NCI-H2081 (cell line): ENCODE data around the gene TTC7B.
"Not testable (repeated sequence)": the region's sequence is repeated elsewhere in the genome, so short reads cannot be mapped to it uniquely, and the experiment has no call there.

Experiments
- DNase-seq, 2 experiments: peaks; one replicate each; lab custom pipeline; 2025; lab: John Stamatoyannopoulos, UW

The TTC7B gene

DNA sequence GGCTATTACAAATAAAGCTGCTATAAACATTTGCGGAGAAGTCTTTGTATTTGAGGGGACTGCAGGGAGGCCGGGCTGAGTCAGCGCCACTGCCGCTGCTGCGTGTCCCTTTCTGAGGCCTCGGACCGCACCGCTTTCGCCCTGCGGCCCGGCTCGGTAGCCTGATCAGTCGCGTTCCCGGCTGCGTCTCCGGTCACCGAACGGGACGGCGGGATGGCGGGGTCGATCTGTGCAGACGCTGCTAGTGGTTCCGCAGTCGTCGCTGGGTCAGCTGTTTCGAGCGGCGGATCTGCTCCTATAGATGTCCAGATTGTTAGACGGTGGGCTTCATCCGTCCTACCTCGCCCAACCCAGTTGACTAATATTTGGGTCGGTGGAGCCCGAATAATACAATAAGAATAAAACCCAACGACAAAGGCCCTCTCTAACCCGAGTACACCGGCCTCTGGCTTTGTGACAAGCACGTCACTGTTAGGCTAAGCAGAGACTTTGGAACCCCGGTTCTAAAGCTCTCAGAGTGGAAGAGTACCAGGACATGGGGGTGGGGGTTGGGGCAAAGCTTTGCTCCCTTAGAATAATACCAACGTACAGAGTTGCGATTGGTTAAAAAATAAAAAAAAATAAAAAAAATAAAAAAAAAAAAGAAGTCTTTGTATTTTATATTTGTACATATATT lies 290.7 kb downstream of the TTC7B start:
- not testable (repeated sequence) for DNase-seq

DNA sequence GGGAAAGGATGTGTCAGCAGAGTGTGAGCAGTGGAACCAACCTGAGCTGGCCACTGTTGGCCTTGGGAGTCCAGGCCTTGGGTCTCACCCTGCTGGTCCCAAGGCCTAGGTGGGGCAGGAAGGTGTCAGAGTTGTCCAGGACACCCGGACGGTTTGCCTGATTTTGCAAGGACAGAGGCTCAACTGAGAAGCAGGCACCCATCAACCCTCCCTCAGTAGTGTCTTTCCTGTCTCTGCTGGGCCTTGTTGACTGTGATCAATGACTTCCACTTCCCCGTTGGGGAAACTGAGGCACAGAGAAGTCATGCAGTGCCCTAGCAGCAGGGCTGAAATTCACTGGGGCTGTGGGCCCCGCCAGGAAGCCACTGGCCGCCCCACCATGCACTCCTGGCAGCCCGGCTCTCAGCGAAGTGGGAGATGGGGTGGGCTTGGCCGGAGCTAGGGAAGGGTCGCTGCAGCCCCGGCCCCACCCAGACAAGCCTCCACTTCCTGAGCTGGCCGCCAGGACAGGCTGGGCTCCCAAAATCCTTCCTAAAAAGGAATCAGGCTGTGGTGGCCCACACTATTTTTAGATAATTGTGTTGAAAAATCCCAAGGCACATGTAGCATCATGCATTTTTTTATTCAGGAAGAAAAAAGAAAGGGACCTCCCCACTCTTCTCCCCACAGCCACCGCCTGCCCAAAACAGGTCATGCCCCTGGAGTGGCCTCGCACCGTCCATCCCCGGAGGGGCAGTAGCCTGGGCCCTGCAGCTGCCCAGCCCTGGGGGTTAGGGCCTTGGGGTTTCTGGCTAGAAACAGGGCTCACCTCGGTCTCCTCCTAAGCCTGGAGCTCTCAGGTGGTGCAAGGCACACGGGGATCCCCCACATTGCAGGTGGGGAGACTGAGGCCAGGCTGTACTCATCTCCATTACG lies 292.0 kb downstream of the TTC7B start:
- DNase-seq = no peak

DNA sequence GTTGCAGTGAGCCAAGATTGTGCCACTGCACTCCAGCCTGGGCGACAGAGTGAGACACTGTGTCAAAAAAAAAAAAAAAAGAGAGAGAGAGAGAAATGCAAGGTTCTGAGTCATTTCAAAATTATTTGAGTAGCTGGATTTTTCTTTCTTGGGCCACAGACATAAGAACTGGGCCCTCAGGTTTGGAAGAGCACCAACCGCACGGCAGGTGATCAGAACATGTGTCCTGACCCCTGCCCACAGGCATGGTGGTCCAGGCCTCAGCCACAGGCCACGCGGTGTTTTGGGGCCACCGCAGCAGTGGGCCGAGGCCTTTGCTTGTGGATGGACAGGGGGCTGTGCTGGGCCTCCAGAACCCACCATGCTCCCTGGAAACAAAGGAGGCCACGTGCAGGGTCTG lies 292.7 kb downstream of the TTC7B start:
- DNase-seq = no peak

DNA sequence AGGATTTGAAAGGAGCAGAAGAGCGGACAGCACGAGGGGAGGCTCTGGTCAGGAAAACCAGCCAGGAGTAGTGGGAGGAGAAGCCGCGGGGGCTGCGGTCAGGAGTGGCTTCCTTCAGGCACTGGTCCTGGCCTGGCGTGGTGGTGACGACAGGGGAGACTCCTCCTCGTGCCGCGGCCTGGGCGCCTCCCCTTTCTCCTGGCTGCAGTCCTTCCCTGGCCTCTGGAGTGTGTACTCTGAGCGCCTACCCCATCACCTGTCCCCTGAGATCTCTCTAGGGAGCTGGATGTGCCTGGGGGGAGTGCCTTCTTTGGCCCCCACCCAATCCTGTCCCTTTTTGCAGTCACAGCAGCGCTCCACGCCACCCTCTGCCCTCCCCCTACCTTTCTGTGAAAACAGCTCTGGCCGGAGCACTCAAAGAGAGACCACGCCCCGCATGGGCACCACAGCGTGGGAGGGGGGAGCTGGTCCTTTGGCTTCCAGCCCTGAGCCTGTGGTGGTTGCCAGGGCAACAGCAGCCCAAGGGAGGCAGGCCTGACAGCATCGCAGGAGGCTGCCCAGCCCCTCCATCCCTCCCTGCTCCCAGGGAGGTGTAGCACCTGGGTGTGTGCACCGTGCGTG lies 293.5 kb downstream of the TTC7B start:
- DNase-seq = peak; percentile 84 to 90

DNA sequence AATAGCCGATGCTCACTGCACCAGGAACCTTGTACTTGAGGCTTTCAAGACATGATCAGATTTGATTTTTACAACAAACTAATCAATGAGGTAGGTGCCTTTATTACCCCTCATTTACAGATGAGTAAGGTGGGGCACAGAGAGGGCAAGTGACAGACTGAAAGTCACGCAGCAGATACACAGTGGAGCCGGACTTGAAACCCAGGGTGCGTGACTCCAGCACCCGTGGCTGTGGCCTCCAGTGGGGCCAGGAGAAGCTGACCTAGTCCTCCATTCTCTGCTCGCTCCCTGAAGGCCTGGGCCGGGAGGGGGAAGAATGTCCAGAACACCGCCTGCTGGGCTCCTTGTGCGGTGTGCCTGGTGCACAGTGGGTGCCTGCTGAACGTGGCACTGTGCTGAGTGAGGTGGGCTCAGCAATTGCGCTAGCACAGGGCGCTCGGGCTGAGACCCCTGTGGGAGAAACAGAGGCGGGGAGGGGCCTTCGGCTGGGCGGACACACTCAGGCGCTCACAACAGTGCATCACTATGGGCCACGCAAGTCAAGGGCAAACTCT lies 294.2 kb downstream of the TTC7B start:
- DNase-seq = no peak

DNA sequence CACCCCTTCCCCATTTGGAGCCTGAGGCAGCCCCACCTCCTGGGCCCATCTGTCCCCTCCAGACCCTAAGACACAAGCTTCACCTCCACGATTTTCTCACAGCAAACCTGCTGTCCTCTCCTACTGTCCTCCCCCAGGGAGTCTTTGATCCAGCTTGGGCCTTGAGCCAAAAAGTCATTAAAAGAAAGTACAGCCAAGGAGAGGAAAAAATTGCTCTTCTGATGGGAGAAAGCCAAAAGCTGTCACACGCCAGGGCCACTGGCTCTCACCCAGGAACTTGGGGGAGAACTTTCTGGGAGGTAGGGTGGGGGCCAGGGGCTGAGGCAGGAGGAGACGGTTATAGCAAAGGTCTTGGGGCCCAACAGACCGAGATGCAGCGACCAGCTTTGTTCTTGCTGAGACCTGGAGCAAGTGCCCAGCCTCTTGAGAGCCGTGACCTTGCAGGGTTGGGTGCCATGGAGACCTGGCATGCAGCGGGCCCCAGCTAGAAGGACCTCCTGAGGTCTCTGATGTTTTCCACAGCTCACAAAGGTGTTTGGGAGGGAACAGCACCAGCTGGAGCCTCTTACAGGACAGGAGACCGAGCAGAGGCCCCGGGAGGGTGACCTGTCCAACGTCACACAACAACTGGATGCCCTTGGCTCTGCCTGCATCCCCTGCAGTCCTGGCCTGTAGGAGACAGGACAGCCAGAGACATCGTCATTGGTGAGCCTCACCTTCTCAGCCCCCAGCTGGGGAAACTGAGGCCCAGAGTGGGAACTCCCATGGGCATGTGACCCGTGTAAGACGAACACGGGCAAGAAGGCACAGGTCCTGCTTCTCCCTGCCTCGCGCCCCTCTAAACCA lies 294.9 kb downstream of the TTC7B start:
- DNase-seq = peak in 1 of 2 experiments; percentile 42

DNA sequence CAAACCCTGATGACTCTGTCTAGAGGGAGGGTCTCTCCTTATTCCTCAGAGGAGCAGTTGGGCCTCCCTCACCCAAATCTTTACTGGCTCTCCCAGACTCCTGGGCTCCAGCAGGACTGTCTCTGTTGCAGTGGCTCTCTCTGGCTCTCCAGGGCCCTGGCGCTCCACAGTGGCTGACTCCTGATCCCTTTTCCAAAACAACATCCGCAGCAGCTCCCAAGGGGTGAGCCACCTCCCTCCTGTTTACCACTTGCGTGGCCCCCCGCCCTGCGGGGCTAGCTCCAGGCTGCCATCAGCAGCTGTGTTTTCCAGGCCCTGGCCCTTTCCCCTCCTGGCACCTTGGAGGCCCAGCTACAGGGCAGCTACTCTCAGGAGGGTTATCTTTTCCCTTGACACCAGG lies 295.9 kb downstream of the TTC7B start:
- DNase-seq = no peak

DNA sequence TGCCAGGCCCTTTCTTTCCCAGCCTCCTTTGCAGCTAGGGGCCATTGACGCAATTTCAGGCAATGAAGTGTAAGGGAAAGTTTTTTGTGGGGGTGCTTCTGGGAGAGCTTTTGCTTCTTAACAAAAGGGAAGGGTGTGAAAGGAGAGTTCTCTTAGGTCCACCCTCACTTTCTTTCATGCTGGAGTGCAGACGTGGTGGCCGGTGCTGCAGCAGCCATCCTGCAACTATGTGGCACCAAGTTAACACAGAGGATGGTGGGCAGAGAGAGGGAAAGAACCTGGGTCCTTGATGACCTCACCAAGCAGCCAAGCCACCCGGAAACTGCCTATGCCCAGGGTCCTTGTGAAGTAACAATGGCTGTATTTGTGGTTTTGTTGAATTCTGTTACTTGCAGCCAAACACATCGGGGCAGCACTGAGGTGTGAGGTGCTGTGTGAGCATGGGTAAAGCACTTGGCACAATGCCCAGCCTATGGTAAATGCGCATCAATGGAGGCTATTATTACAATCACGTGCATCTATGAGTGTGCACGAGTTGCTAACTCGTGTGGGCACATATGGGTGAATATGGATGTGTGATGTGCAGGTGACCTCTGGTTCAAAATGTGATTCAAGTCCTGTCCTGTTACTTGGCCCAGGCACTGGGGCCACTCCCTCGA lies 296.8 kb downstream of the TTC7B start:
- DNase-seq = no peak

DNA sequence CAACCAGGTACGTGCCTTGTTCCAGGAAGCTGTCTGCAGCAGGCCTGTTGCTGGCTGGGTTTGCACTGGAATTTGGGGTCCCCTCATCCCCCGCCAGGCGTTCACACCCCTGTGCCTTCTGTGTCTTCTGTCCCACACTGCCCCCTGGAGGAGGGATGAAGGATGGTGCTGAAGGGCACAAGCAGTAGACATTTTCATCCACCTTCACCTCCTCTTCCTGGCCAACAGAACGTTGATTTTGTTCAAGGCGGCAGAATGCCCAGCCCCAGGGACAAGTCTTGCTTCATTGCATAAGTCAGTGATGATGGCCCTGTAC lies 297.3 kb downstream of the TTC7B start:
- no peak for DNase-seq

DNA sequence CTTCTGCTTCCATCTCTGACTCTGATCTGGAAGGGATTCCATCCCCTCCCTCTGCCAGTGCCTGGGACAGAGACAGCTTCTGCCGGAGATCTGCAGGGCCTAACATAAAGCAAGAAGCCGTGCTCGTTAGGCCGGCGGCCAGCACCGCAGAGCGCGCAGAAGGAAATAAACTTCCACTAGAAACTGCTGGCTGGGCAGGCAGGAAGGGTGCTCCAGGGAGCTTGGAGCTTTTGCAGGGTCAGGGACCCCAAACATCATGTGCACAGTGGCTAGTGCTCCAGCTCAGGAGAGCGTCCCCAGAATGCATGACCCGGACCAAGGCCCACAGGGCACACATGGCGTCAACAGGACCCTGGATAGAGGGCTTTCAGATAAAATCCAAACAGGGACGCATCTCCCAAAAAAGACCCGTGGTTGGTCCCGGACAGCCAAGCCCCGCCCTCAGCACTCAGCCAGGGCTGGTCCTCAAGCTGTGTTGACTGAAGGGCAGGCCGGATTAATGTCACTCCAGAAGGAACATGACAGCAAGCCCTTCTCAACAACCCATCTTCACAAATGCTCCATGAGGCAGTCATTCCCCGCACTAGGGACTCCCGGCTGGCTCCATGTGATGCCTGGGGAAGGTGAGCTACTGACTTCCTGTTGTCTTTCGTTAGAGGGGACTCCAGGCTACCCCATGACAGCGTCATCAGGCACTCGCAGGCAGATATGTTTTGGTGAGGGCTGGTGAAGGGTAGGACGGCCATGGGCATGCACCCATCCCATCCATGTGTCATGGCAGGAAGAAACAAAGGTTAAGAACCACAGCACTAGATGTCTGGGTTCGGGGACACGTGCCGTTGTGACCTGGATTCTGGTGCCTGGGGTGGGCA lies 297.9 kb downstream of the TTC7B start:
- DNase-seq = no peak

DNA sequence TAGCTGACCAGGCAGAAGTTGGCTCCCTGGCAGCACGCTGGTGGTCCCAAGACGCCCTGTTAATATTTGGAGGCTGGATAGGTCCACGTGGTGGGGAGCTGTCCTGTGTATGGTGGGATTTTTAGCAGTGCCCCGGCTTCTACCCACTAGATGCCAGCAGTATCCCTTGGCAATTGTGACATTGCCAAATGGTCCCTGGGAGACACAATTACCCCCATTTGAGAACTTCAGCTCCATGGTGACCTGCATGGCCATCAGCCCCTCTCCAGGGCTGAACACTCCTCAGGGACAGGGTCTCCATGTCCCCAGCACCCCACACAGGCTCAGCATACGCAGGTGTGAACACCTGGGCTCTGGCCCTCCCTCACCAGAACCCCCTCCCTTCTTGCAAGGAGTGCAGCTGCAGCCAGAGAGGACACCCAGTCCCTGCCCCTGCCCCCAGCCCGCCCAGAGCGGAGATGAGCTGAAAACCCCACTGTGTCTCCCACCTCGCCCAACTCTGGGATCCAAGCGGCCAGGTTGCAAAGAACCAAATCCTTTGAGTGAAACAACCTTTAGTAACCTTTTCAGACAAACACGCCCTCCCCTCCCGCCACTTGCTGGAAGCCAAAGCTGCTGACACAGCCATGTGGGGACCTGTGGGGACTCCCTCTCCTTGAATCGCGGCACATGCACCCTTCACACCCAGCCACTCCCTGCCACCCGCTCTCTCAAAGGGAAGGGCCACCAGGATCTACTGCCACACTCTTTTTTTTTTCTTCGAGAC lies 299.0 kb downstream of the TTC7B start:
- DNase-seq = no peak

DNA sequence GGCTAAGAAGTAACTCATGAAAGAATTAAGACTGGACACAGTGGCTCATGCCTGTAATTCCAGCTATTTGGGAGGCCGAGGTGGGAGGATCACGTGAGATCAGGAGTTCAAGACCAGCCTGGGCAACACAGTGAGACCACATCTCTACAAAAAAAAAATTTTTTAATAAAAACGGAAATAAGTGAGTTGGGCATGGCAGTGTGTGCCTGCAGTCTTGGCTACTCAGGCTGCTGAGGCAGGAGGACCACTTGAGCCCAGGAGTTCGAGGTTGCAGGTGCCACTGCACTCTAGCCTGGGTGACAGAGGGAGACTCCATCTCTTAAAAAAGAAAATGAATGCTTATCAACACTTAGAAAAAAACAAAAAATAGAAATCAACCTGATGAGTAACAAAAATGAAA lies 301.7 kb downstream of the TTC7B start:
- DNase-seq = no peak

DNA sequence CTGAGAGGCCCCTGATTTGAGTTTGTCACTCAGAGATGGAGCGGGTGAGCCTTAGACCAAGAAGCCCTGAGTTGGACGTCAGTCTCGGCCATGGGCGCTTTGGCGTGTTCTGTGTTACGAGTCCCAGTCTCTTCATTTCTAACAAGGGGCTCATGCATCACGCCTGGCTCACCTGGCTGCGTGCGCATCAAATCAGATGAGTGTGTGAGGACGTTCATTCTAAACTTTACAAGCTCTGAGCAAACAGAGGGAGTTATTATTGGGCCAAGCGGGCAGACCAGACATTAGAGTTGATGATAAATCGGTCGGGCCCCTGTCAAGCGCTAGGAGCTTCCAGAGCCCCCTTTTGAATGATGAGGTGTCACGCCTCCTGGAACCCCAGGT lies 302.2 kb downstream of the TTC7B start:
- peak; percentile 84 to 89 for DNase-seq

DNA sequence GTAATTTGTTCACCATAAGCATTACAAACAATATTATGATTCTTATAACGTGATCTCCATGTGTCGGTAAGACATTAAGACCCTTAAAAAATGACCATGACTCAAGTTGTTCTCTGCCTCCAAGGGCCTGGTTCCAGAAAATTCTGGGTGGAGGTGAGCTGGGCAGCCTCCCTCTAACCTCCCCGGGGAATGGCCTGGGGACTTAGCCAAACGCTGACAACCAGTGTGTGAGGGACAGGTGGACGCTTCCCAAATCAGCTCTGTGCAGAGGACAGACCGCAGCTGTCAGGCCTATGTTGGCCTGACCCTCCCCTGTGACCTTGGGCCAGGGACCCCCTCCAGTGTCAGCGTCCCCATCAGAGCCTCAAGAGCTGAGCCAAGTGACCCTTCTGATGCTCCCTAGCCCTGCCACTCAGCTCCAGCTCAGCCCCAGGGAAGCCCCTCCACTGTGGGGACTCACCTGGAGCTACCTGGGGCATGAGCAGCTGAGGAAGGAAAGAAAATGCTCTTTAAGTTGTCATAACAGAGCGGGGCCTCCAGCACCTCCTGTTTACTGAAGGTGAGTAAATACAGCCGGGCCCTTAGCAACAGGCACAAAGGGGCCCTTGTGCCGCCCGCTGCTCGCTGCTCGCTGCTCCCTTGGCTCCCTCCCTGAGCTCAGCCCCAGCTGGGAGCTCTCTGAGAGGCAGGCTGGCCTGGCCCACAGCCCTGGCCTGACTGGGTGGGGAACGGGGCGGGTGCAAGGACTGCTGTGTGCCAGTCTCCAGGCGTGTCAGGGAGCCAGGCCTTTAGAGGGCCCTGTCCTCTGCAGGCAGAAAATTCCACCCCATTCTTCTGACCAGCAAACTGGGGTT lies 302.8 kb downstream of the TTC7B start:
- peak; percentile 98 to 99 for DNase-seq

DNA sequence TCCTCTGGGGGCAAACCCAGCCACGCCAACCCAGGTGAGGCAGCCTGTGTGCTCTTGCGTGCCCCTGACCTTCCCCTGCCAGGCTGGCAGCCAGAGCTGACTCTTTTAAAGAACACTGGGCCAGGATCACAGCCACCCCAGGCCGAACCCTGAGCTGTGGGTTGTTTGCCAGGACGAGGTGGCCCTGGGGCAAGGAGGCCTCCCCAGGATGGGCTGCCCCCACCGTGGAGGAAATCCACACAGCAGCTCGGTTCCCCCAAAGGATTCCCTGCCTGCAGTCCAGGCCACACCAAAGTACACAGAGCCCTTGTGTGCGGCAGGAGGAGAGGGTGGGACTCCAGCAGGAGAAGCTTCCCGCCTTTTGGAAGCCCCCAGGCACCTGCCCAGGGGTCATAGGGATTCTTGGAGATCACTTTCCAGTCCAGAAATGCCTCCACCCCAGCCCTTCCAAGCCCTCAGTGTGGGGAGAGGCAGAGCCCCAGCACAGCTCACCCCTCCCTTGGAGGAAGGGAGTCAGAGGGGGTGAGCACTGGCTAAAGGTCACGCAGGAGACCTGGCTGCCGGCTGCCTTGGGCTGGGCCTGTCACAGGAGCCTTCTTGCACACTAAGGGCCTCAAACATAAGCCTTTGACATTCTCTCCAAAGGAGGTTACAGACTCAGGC lies 303.8 kb downstream of the TTC7B start:
- peak in 1 of 2 experiments; percentile 58 for DNase-seq

DNA sequence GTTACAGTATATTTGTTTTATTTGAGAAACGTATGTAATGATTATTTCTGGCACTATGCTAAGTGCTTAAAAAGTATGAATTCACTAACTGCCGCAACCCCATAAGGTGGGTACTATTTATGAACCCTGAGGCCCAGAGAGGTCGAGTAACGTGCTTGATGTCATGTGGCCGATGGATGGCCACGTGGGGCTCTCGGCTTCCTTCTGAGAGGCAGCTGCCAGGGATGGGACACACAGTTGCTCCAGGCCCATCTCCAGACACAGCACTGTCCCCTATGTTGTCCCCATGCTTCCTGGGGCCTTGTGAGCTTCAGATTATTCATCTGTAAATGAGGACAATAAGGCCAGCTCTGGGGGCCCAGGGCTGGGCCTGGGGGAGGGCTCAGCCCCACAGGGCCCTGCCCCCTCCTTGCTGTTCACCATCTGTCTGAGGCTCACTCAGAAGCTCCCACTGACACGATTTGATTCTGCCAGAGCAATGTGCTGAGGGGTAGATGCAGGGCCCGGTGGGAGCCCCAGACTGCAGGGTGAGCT lies 304.4 kb downstream of the TTC7B start:
- peak in 1 of 2 experiments; percentile 58 for DNase-seq

DNA sequence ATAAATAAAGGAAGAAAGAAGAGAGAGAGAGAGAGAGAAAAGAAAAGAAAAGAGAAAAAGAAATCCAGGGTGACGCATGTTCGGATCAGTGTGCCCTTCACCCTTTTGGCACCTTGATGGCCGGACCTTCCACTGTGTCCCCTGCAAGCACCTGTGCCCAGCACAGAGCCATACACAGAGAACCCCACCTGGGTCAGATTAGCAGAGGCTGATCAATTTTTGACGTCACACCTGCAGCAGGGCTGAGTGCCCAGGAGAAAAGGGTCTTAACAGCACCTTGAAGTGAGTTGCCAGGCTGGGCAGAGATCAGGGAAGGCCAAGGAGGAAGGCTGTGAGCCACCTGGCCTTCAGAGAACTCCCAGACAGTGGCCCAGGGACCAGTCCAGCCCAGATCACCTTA lies 305.0 kb downstream of the TTC7B start:
- DNase-seq = no peak

DNA sequence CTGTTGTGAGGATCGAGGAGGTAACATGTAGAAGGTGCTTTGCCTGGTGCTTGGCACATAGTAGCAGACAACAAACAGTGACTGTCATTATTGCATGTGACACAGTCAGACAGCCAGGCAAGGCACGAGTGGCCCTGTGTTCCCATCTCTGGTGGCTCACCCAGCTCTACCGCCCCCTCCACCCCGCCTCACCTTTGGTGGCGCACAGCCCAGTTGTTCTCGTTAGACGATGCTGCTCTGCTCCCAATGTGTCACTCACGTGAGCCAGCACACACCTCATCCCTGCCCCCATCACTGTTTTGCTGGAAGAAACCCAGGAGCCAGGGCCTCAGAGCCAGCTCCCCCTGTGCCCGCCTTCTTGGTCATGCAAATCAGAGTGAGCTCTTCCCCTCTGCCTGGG lies 306.1 kb downstream of the TTC7B start:
- DNase-seq = peak; percentile 80 to 86
